Spleen (tissue), 11 donors: Measurements from ENCODE around the gene EFCAB13. TPM values are rescaled to one million over a fixed set of nuclear protein-coding genes. Genes with fewer than 3 reads are reported as not detected.

Experiments
- DNase-seq: peaks from one replicate; pipeline ENCODE4 v3.0.0-alpha.2; 2020
- H3K27ac ChIP-seq, 8 donors: fragments of 200-600 bp; sonication (generic) in 7 of 8; 1 replicate in 4 of 8; 2 replicates in 4 of 8; pipeline versions ENCODE4 v1.5.0 to v1.8.0; 2016 to 2021; ENCODE audit warnings: inconsistent platforms in 4 of 8, mild to moderate bottlenecking in 4 of 8, moderate library complexity in 1 of 8
- H3K27me3 ChIP-seq, 7 donors: fragments of 200-600 bp; sonication (generic) in 6 of 7; replicated peaks in 1 of 7; 1 replicate in 4 of 7; 2 replicates in 3 of 7; pipeline versions ENCODE4 v1.5.0 to v1.8.0; 2016 to 2021; ENCODE audit warnings: inconsistent platforms in 3 of 7, mild to moderate bottlenecking in 1 of 7
- H3K36me3 ChIP-seq, 6 donors: fragments of 200-600 bp; sonication (generic) in 5 of 6; 1 replicate in 4 of 6; 2 replicates in 2 of 6; pipeline versions ENCODE4 v1.5.0 to v1.8.0; 2016 to 2021; ENCODE audit warnings: inconsistent platforms in 2 of 6
- H3K4me1 ChIP-seq, 6 donors: fragments of 200-600 bp; sonication (generic) in 5 of 6; 1 replicate in 3 of 6; 2 replicates in 3 of 6; pipeline versions ENCODE4 v1.5.0 to v1.8.0; 2016 to 2021; ENCODE audit warnings: inconsistent platforms in 3 of 6
- H3K4me3 ChIP-seq, 8 donors: fragments of 200-600 bp; sonication (generic) in 7 of 8; 1 replicate in 4 of 8; 2 replicates in 4 of 8; pipeline versions ENCODE4 v1.5.0 to v1.8.0; 2016 to 2021; ENCODE audit warnings: inconsistent platforms in 4 of 8, mild to moderate bottlenecking in 4 of 8, moderate library complexity in 2 of 8
- H3K9me3 ChIP-seq, 8 donors: fragments of 200-600 bp; sonication (generic) in 7 of 8; 1 replicate in 4 of 8; 2 replicates in 4 of 8; pipeline versions ENCODE4 v1.5.0 to v1.8.0; 2016 to 2021; ENCODE audit warnings: inconsistent platforms in 4 of 8
- CTCF ChIP-seq, 11 experiments: fragments of 200-600 bp in 7 of 11; fragments of 450-650 bp in 4 of 11; sonication (generic) in 4 of 11; IDR thresholded peaks in 8 of 11; conservative IDR thresholded peaks in 3 of 11; 1 replicate in 7 of 11; 2 replicates in 4 of 11; pipeline versions ENCODE4 v1.4.0 to v1.8.0; 2016 to 2021; ENCODE audit warnings: antibody characterized with exemption in 11 of 11, inconsistent platforms in 4 of 11, mild to moderate bottlenecking in 1 of 11
- POLR2A ChIP-seq, 3 donors: fragments of 450-650 bp; IDR thresholded peaks; one replicate each; pipeline ENCODE4 v1.5.1; 2017; ENCODE audit warnings: antibody characterized with exemption in 3 of 3, mild to moderate bottlenecking in 1 of 3
- POLR2AphosphoS5 ChIP-seq, 3 donors: sonication (generic); formaldehyde crosslinking; IDR thresholded peaks; one replicate each; pipeline ENCODE4 v1.5.1; 2017; ENCODE audit warnings: antibody characterized with exemption in 3 of 3
- WGBS, 5 donors: extraction: QIAGEN DNeasy Blood & Tissue Kit in 3 of 5; methylation state at CpG; one replicate each; pipeline versions ENCODE4 v1.1.5 to v1.1.7; 2013 to 2018; 5-methylcytosine and 5-hydroxymethylcytosine counted together
- intact Hi-C: fragments of 100-400 bp; cut with DNase I; formaldehyde crosslinking; loops from one replicate; pipeline ENCODE4 v1.15.0; 2023; ENCODE audit warnings: low total_unique reads
- polyA plus RNA-seq, 3 donors: library from polyadenylated mRNA; stranded (reverse); fragments of 200-250 nt; gene quantifications; one replicate each; pipeline ENCODE4 v1.2.1, GENCODE V29; 2013
- total RNA-seq, 7 donors: library from RNA; depleted of rRNA in 3 of 7; stranded (reverse); fragments of >200 nt in 3 of 7; fragmentation: NEBNext Ultra II Directional in 4 of 7; extraction: Animal tissue kit (Norgen Biotek cat#: 25700) in 4 of 7; gene quantifications; one replicate each; pipeline versions ENCODE4 v1.1.0 to v1.2.1, GENCODE V29; 2016 to 2021
- donor health status: healthy with polysubstance abuse.
- donor health status: DM: no; HTN: no; CAD: no; lungs with moderate emphysema.
- donor health status: DM: no; HTN: no; CAD: no.
- donor health status: Bipolar disorder and iron deficiency.
- donor health status: healthy.
- donor health status: DM: no; HTN: no; CAD: no.
- donor health status: DM: yes; HTN: yes; CAD: no.

Gene EFCAB13
- total and polyA plus RNA-seq, 10 donors = 1.4 to 18.6 (median 12.4) TPM

DNA sequence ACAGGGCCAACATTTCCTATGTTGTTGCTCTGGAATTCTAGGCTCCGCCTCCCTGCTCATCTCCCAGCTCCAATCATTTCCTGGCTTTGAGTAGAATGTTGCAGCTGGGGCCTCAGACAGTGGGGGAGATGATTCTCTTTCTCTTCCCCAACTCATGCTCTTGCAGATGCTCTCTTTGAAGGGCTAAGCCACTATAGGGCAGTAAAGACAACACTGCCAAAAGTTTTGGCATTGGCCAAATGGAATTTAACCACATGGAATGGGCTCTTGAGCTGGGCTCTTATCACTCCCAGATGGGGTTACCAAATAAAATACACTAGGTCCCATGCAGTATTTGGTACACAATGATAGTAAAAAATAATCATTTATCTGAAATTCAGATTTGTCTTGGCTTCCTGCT, 19.6 kb upstream of the EFCAB13 start:
- no peak overlapping the region for H3K27ac ChIP-seq
- 91 to 100% (median 93%) methylated on average over 1 of the region's 1 CpG for WGBS, 5 donors

GRCh38 chr17:47305302-47305923, 18.3 kb upstream of the EFCAB13 start:
- Histone ChIP-seq H3K36me3 (peaks cover 0 to 11% (median 0%) of the 10 kb centered on the region in 6 donors), H3K27ac (no peak overlapping the region), H3K4me1 (peaks cover 0 to 16% (median 6%) of the 10 kb centered on the region in 6 donors), H3K9me3 (peaks cover 0 to 16% (median 5%) of the 10 kb centered on the region in 8 donors), H3K4me3 (no peak overlapping the region), H3K27me3 (no peaks in the 10 kb centered on the region)
- no peak for DNase-seq
- TF ChIP-seq CTCF (IDR thresholded peaks at IDR 0.05 in 8 of 11, conservative IDR thresholded peaks at IDR 0.05 in 3 of 11) = no peak
- TF ChIP-seq POLR2A (IDR thresholded peaks at IDR 0.05) = no peak
- TF ChIP-seq POLR2AphosphoS5 (IDR thresholded peaks at IDR 0.05) = no peak
- intact Hi-C loops = loop anchor here (5.0 kb wide), 1 partner anchor 193 kb away; no protein-coding TSS in a partner anchor
- 64 to 73% (median 68%) methylated on average over 4 of the region's 4 CpGs for WGBS, 5 donors

More for the DNA sequence above, 19.6 kb upstream of the EFCAB13 start:
- no peak for TF ChIP-seq CTCF (IDR thresholded peaks at IDR 0.05 in 8 of 11, conservative IDR thresholded peaks at IDR 0.05 in 3 of 11)
- TF ChIP-seq POLR2AphosphoS5 (IDR thresholded peaks at IDR 0.05) = no peak
- TF ChIP-seq POLR2A (IDR thresholded peaks at IDR 0.05) = no peak
- no peak overlapping the region for H3K4me3 ChIP-seq
- peaks cover 0 to 16% (median 6%) of the 10 kb centered on the region in 6 donors for H3K4me1 ChIP-seq
- H3K9me3 ChIP-seq = peaks cover 0 to 16% (median 5%) of the 10 kb centered on the region in 8 donors
- peaks cover 0 to 11% (median 0%) of the 10 kb centered on the region in 6 donors for H3K36me3 ChIP-seq
- DNase-seq = no peak
- intact Hi-C loops = no loop called here
- no peaks in the 10 kb centered on the region for H3K27me3 ChIP-seq

GRCh38 chr17:47310186-47310733, 13.5 kb upstream of the EFCAB13 start:
- Histone ChIP-seq H3K36me3 (peaks cover 0 to 4% (median 0%) of the 10 kb centered on the region in 6 donors), H3K9me3 (no peaks in the 10 kb centered on the region), H3K27ac (no peak overlapping the region), H3K4me1 (peaks cover 0 to 17% (median 7%) of the 10 kb centered on the region in 6 donors), H3K27me3 (no peaks in the 10 kb centered on the region), H3K4me3 (no peak overlapping the region)
- 69 to 84% (median 78%) methylated on average over 4 of the region's 4 CpGs for WGBS, 5 donors
- intact Hi-C loops = no loop called here
- TF ChIP-seq CTCF (IDR thresholded peaks at IDR 0.05 in 8 of 11, conservative IDR thresholded peaks at IDR 0.05 in 3 of 11) (no peak), POLR2A (IDR thresholded peaks at IDR 0.05) (no peak), POLR2AphosphoS5 (IDR thresholded peaks at IDR 0.05) (no peak)
- no peak for DNase-seq

- Histone ChIP-seq H3K4me3 (no peak overlapping the region), H3K36me3 (peaks cover 0 to 4% (median 0%) of the 10 kb centered on the region in 6 donors), H3K4me1 (peaks cover 0 to 15% (median 8%) of the 10 kb centered on the region in 6 donors), H3K27me3 (no peaks in the 10 kb centered on the region), H3K27ac (no peak overlapping the region), H3K9me3 (no peaks in the 10 kb centered on the region)
- TF ChIP-seq POLR2AphosphoS5 (IDR thresholded peaks at IDR 0.05) = no peak
- no peak for TF ChIP-seq CTCF (IDR thresholded peaks at IDR 0.05 in 8 of 11, conservative IDR thresholded peaks at IDR 0.05 in 3 of 11)
- no peak for TF ChIP-seq POLR2A (IDR thresholded peaks at IDR 0.05)
- intact Hi-C loops = no loop called here
- DNase-seq = no peak
Observed at GRCh38 chr17:47311420-47311819, 12.3 kb upstream of the EFCAB13 start.
